ENCODE data around the gene DUSP5. TPM values are rescaled to one million over a fixed set of nuclear protein-coding genes. Genes with fewer than 3 reads are reported as not detected.

The DUSP5 gene
- total and polyA plus RNA-seq, 4 donors = 2.0 to 8.9 (median 8.0) TPM

- Histone ChIP-seq H3K27ac (ENCODE audit: low read depth in 1 of 2, low read length in 2 of 2) (peak overlapping the region; percentile 3 to 37), H3K4me1 (ENCODE audit: control insufficient read depth in 4 of 4, insufficient read depth in 4 of 4, low read length in 3 of 4) (peaks cover 6 to 28% (median 12%) of the 10 kb centered on the region in 4 donors), H3K9ac (ENCODE audit: low read depth in 1 of 2, low read length in 2 of 2) (no peak overlapping the region), H3K9me3 (ENCODE audit: control insufficient read depth in 4 of 4, low read length in 3 of 4) (no peaks in the 10 kb centered on the region), H3K27me3 (ENCODE audit: control insufficient read depth in 4 of 4, insufficient read depth in 4 of 4, low read length in 3 of 4) (no peaks in the 10 kb centered on the region), H3K4me3 (ENCODE audit: low read depth in 1 of 3, low read length in 3 of 3) (no peak overlapping the region), H3K36me3 (ENCODE audit: control insufficient read depth in 4 of 4, insufficient read depth in 3 of 4, low read depth in 1 of 4, low read length in 3 of 4) (no peaks in the 10 kb centered on the region)
- 49% methylated on average over 4 of the region's 4 CpGs for WGBS
- no peak for DNase-seq (ENCODE audit: low spot score)
- TF ChIP-seq EGR1 (IDR thresholded peaks at IDR 0.05; ENCODE audit: low read depth in 2 of 2) (no peak), YY1 (IDR thresholded peaks at IDR 0.05) (no peak), RXRA (IDR thresholded peaks at IDR 0.05) (no peak), ZBTB33 (IDR thresholded peaks at IDR 0.05) (no peak), REST (IDR thresholded peaks at IDR 0.05) (no peak), FOXA1 (IDR thresholded peaks at IDR 0.05) (no peak), GABPA (IDR thresholded peaks at IDR 0.05 in 1 of 2, conservative IDR thresholded peaks at IDR 0.05 in 1 of 2) (no peak), FOXA2 (IDR thresholded peaks at IDR 0.05) (no peak), NR2F2 (IDR thresholded peaks at IDR 0.05) (no peak), CTCF (IDR thresholded peaks at IDR 0.05; ENCODE audit: low read depth, low read length, missing input control) (no peak), HNF4A (conservative IDR thresholded peaks at IDR 0.05) (no peak), TAF1 (conservative IDR thresholded peaks at IDR 0.05) (no peak), MAX (IDR thresholded peaks at IDR 0.05) (no peak), SP1 (IDR thresholded peaks at IDR 0.05) (no peak), RAD21 (IDR thresholded peaks at IDR 0.05) (no peak), ATF3 (IDR thresholded peaks at IDR 0.05) (no peak), JUND (IDR thresholded peaks at IDR 0.05) (no peak), HNF4G (IDR thresholded peaks at IDR 0.05) (no peak)
Measured at GRCh38 chr10:110503528-110504110, 5.9 kb downstream of the DUSP5 start.

Measured in liver (tissue), 9 donors.